HG03135 (cell line): ENCODE measurements around the gene RSAD1.
"Not testable (repeated sequence)": the region's sequence is repeated elsewhere in the genome, so short reads cannot be mapped to it uniquely, and the experiment has no call there.

Source experiments
- ATAC-seq: cut with Tn5 transposase; IDR thresholded peaks from one replicate; pipeline ENCODE4 v1.9.1; 2021; ENCODE audit warnings: mild to moderate bottlenecking, moderate library complexity; ENCODE audit not compliant: unreplicated experiment

Gene RSAD1

GRCh38 chr17:50471009-50471905, 7.4 kb upstream of the RSAD1 start:
- no peak for ATAC-seq

- no peak for ATAC-seq
Measured at GRCh38 chr17:50472286-50472685, 6.4 kb upstream of the RSAD1 start.

DNA sequence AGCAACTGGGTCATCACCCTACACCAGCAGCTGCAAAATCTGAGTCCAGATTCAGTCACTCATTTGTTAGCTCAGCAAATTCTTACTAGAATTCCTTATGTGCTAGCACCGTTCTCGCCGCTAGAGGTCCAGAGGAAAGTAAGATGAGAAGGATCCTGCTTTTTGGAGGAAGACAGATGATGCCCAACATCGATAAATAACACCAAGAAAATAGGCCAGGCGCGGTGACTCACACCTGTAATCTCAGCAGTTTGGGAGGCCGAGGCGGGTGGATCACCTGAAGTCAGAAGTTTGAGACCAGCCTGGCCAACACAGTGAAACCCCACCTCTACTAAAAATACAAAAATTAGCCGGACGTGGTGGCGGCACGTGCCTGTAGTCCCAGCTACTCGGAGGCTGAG, 5.9 kb upstream of the RSAD1 start:
- ATAC-seq = not testable (repeated sequence)

DNA sequence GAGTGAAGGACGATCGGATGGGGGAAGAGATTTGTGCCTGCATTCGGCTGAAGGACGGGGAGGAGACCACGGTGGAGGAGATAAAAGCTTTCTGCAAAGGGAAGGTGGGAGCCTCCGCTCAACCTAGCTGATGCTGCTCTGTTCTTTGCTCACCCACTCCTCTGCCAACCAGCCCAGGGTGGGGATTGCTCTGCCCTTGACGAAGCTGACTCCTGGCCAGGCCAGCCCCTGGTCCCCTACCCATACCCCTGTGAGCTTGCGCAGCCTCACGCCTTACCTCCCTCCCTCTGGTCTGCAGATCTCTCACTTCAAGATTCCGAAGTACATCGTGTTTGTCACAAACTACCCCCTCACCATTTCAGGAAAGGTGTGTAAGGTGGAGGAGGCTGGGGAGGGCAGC, 4.8 kb upstream of the RSAD1 start:
- ATAC-seq = no peak

GRCh38 chr17:50474523-50474922, 4.1 kb upstream of the RSAD1 start:
- ATAC-seq = no peak

DNA sequence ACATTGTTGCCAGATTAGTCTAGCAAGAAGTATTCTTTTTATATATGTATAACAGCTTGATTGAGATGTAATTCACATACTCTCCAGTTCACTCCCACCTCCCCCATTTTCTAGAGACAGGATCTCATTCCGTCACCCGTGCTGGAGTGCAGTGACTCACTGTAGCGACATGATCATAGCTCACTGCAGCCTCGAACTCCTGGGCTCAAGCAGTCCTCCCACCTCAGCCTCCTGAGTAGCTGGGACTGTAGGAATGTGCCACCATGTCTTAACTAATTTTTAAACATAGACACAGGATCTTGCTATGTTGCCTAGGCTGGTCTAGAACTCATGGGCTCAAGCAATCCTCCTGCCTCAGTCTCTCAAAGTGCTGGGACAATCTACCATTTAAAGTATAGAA, 3.3 kb upstream of the RSAD1 start:
- ATAC-seq = no peak

DNA sequence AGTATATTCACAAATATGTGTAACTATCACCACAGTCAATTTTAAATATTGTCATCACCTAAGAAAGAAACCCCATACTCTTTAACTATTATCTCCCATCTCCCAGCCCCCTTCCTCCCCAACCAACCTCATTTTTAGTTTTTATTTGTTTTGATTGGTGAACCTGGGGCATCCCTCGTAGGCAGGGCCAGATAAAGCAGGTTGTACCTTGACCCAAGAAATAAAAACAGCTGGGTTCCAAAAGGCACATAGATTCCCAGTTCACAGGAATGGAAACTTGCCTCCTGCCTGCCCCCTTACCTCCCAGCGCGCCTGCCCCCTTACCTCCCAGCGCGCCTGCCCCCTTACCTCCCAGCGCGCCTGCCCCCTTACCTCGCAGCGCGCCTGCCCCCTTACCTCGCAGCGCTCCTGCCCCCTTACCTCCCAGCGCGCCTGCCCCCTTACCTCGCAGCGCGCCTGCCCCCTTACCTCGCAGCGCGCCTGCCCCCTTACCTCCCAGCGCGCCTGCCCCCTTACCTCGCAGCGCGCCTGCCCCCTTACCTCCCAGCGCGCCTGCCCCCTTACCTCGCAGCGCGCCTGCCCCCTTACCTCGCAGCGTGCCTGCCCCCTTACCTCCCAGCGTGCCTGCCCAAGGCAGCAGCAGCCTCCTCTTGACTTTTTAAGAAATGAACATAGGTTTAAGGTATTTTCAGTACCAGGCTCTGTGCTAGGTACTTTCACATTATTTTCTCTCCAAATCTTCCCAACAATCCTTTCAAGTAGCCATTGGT, 2.7 kb upstream of the RSAD1 start:
- not testable (repeated sequence) for ATAC-seq

DNA sequence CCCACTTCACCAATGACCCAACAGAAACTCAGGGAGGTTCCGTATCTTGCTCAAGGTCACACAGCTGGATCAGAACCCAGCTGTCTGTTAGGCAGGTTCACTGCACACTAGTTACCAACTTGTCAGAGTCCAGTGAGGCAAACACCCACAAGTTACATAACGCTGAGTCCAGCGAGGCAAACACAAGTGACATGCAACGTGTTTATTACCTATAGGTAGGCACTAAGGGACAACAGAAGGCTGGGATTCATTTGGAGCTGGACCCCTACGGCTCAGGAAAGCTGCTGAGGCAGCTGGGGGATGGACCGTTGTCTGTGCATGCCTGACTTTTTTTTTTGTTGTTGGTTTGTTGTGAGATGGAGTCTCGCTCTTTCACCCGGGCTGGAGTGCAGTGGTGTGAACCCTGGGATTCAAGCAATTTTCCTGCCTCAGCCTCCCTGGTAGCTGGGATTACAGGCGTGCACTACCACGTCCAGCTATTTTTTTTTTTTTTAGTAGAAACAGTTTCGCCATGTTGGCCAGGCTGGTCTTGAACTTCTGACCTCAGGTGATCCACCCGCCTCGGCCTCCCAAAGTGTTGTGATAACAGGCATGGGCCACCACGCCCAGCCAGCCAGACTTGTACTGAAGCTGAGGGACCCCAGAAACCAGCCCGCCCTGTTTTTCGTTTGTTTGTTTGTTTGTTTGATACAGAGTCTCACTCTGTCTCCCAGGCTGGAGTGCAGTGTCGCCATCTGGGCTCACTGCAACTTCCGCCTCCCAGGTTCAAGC, 1.9 kb upstream of the RSAD1 start:
- ATAC-seq = no peak

- no peak for ATAC-seq
Measured at GRCh38 chr17:50477976-50478375, 684 bp upstream of the RSAD1 start.

DNA sequence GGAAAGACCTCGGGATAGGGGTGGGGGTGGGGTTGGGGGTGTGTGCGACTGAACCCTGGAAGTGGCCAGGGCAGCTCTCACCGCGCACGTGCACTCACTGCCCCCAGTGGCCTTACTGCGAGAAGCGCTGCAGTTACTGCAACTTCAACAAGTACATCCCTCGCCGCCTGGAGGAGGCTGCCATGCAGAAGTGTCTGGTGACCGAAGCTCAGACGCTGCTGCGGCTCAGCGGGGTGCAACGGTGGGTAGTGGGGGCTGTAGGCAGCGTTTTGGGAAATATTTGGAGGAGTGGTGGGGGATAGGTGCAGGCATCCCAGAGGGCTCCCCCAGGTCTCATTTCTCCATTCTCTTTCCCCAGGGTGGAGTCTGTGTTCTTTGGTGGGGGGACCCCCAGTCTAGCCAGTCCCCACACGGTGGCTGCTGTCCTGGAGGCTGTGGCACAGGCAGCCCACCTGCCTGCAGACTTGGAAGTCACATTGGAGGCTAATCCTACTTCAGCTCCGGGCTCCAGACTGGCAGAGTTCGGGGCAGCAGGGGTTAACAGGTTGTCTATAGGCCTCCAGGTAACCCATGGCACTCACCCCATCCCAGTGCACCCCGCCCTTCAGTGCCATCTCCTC, 972 bp downstream of the RSAD1 start:
- no peak for ATAC-seq

DNA sequence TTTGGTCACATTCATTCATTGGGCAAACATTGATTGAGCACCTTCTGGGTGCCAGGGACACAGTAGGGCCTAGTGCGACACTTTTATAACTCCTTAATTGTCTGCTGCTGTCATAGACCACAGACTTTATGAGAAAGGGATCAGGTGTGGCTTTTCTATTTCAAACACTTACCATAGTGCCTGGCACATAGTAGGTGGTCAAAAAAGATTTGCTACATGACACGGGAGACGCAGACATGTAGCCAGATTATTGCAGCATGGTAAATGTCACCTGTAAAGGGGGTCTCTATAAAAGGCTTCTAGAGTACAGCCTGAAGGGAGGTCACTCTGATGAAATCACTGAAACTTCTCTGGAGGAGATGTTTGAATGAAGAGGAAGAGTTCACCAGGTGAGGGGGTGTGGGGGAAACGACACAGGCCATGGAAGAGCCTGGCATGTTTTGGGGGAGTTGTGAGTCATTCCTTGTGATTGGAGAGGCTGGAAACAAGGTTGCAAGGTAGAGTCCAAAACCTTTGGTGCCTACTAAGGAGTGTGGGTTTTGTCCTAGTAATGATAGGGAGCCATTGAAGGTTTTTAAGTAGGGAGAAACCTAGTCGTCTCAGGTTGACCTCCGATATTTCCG, 1.6 kb downstream of the RSAD1 start:
- no peak for ATAC-seq

DNA sequence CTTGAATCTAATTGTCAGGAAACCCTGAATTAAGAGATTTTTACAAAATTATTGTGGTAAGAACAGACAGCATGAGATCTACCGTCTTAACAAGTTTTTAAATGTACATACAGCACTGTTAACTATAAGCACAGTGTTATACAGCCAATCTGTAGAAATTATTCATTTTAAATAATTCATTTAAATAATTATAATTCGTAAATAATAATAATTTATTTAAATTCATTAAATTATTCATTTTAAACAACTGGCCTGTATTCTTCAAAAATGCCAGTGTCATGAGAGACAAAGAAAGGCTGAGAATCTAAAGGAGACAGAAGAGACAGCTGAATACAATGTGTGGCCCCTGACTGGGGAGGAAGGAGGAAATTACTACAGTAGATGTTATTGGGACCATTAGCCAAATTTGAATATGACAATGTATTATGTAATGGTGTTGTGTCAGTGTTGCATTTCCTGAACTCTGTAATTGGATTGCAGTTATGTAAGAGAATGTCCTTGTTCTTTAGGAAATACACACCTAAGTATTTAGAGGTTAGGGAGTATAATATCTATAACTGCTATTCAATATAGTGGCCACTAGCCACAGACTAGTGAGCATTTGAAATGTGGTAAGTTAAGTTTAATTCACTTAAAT, 2.3 kb downstream of the RSAD1 start:
- no peak for ATAC-seq

DNA sequence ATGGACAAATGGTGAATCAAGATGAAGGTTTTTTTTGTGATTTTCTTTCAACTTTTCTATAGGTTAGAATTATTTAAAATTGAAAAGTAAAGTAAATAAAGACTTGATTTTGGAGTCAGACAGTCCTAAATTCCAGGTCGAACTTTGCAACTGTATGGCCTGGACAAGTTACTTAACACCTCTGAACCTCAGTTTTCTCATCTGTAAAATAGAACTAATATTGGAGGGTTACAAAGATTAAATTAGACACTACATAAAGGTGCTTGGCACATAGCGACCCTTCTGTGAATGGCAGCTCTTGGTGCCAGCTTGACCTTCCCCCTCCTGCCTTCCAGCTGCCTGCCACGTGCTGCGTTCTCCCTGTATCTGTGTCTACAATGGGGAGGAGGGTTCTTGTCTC, 3.0 kb downstream of the RSAD1 start:
- no peak for ATAC-seq

- no peak for ATAC-seq
Measured at GRCh38 chr17:50482110-50482509, 3.5 kb downstream of the RSAD1 start.

DNA sequence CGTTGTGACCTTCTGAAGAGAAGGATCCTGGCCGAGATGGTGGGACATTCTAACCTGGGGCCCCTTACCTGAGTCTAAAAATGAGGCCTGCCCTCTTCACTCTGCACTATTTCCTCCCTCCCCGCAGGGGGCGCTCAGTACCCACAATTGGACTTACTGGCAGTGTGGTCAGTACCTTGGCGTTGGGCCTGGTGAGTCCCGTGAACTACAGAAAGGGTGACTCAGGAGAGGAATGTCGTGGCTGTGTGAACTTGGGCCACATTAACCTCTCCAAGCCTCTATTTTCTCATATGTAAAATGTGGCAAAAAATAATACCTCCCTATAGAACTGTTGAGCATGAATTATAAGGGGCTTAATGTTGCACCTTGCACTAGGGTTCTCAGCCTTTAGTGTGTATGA, 3.9 kb downstream of the RSAD1 start:
- ATAC-seq = no peak

DNA sequence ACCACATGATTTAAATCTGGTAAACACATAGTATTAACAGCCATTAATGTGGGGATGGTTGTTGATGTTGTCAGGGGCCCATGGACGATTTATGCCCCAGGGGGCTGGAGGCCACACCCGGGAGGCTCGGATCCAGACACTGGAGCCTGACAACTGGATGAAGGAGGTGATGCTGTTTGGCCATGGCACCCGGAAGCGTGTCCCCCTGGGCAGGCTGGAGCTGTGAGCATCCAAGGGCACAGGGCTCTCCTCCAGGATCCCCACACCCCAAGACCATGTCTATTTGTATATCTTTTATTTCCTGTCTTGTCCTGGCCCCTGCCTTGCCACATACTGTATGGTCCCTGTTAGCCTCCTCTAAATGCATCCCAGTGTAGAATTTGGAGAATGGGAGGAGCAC, 4.6 kb downstream of the RSAD1 start:
- ATAC-seq = no peak

- ATAC-seq = no peak
Measured at GRCh38 chr17:50484386-50485155, 5.9 kb downstream of the RSAD1 start.

DNA sequence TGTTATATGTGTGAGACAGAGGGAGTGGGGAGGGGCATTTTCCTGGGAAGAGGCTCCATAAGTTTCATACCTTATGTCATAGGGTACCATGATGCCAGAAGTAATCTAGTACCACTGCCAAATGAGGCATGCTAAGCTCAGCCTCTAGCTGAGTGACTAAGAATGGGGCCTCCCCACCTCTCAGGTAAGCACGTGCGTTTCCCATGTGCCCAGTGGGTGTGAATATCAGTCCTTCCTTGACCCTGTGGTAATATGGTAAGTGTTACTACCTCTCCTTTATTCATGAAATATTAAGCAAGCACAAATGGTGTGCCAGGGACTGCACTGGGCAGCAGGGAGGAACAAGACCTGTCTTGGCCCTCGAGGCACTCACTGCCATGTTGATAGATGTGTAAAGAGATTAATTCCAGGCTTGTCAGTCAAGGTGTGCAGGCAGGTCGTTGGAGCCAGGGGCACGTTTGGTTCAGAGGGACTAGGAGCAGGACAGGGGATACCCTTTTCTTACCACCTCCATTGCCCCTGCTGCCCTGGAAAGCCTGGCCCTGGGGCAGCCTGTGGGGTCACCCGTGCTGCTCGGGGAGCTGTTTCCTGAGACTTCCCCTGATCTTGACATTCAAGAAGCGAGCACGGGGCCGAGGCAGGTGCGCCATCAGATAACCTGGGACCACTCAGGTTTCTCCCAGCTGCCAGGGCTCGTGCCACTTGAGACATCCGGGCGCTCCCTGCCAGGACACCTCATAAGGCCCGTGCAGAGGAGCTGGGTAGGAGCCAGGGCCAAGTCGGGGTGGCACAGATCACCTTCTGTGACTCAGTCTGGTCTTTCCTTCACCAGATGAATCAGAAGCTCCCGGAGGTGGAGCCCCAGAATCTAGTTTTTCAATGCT, 8.8 kb downstream of the RSAD1 start:
- ATAC-seq = no peak
